WERI-Rb-1 (cell line): Measurements from ENCODE around the gene PIGN.

Experiments used
- DNase-seq: peaks from one replicate; pipeline ENCODE4 v3.0.0-alpha.2; 2020
- H3K27ac ChIP-seq: fragments of 250-450 bp; sonication (Bioruptor Pico); 2 replicates; pipeline ENCODE4 v1.5.1; 2020; ENCODE audit warnings: mild to moderate bottlenecking, moderate library complexity
- H3K27me3 ChIP-seq: fragments of 250-450 bp; sonication (Bioruptor Pico); 2 replicates; pipeline ENCODE4 v1.5.1; 2021; ENCODE audit warnings: mild to moderate bottlenecking, low read depth, moderate library complexity; ENCODE audit not compliant: insufficient read depth, severe bottlenecking
- H3K36me3 ChIP-seq: fragments of 250-450 bp; sonication (Bioruptor Pico); 2 replicates; pipeline ENCODE4 v1.5.1; 2020; ENCODE audit warnings: mild to moderate bottlenecking, moderate library complexity
- H3K4me3 ChIP-seq: 2 replicates; pipeline ENCODE4 v1.5.1; 2011; ENCODE audit warnings: low read depth, mild to moderate bottlenecking, control low read depth, low read length
- H3K9me3 ChIP-seq: fragments of 250-450 bp; sonication (Bioruptor Pico); 2 replicates; pipeline ENCODE4 v1.5.1; 2021; ENCODE audit warnings: mild to moderate bottlenecking, moderate library complexity; ENCODE audit not compliant: severe bottlenecking
- TF ChIP-seq, protein P1 (sequence below): IDR thresholded peaks from 2 replicates; pipeline ENCODE4 v1.5.1; 2011; ENCODE audit warnings: low read depth, mild to moderate bottlenecking, control low read depth, inconsistent platforms, low read length

PIGN gene

DNA sequence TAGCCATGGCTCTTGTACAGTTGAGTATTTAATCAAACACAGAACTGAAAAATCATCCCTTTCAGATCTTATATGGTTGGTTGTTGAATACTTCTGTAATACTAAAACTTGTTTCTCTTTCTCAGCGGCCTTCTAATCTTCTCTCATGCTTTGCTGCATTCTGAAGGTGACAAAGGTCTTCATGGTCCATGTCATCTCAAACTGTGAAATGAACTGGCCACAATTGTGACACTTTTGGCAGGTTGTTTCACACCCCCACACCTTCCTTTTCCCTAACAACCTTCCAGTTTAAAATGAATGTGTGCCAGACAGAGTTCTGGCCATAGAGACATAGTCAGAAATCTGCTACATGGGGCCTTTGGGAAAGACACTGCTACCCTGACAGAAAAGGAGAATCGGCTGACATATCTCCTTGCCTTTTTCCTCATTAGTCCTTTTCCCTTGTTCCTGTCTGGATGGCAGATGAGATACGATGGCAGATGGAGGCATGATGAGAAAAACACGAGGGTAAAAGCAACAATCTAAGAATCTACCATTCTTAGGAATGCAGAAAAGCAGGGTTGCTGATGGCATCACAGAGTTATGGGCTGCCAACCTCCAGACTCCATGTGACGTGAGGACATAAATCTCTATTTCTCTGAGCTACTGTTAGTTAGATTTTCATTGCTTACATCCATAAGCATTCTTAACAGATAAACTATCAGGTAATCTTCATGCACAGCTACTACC lies 106.5 kb downstream of the PIGN start:
- Histone ChIP-seq H3K27ac (no peak overlapping the region), H3K4me3 (no peak overlapping the region), H3K9me3 (no peaks in the 10 kb centered on the region), H3K27me3 (no peaks in the 10 kb centered on the region), H3K36me3 (no peaks in the 10 kb centered on the region)
- DNase-seq = no peak
- TF ChIP-seq, protein P1, sequence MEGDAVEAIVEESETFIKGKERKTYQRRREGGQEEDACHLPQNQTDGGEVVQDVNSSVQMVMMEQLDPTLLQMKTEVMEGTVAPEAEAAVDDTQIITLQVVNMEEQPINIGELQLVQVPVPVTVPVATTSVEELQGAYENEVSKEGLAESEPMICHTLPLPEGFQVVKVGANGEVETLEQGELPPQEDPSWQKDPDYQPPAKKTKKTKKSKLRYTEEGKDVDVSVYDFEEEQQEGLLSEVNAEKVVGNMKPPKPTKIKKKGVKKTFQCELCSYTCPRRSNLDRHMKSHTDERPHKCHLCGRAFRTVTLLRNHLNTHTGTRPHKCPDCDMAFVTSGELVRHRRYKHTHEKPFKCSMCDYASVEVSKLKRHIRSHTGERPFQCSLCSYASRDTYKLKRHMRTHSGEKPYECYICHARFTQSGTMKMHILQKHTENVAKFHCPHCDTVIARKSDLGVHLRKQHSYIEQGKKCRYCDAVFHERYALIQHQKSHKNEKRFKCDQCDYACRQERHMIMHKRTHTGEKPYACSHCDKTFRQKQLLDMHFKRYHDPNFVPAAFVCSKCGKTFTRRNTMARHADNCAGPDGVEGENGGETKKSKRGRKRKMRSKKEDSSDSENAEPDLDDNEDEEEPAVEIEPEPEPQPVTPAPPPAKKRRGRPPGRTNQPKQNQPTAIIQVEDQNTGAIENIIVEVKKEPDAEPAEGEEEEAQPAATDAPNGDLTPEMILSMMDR = no peak

DNA sequence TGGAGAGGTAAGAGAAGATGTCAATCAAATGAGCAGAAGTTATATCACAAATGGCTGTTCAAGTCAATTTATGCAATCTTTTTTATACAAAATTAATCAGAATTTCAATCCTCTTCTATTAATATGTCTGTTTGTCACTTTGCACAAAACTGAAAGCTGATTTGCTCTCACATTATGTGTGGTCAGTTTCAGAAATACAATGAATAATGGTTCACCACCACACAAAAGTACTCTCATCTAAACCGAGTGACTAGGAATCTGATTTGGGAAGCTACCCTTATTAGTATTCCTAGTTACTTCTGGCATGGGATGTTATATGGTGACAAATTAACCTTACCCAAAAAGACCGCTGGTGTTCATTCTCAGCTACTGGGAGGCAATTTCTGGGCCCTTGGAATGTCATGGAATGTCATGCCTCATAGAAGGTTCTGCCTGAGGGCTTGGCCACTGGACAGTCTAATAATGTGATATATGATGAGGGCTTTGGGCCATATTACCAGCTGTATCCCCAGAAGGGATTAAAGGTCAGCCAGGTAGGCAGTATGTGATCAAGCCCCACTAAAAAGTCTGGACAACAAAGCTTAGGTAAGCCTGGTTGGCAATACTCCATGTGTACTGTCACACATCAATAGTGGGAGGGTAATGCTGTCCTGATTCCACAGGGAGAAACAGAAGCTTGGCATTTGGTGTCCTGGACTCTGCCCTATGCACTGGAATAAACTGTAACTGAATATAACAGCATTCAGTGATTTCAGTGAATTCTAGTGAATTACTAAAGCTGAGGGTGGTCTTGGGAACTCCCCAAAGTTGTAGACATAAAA lies 113.2 kb downstream of the PIGN start:
- Histone ChIP-seq H3K4me3 (no peak overlapping the region), H3K27me3 (no peaks in the 10 kb centered on the region), H3K9me3 (no peaks in the 10 kb centered on the region), H3K27ac (no peak overlapping the region), H3K36me3 (no peaks in the 10 kb centered on the region)
- TF ChIP-seq, protein P1 = no peak
- DNase-seq = no peak

DNA sequence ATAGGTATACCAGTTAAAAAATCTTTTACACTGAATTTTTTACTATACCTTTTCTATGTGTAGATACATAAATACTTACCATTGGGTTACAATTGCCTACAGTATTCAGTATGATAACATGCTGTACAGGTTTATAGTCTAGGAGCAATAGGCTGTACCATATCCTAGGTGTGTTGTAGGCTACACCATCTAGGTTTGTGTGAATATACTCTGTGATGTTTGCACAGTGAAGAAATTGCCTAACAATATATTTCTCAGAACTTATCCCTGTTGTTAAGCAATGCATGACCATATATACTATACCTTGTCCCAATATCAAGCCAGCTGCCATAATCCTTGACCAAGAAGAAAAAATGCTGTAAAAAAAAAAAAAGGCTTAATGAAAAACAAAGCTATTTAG lies 114.5 kb downstream of the PIGN start:
- no peak overlapping the region for H3K27ac ChIP-seq
- no peak for DNase-seq
- TF ChIP-seq, protein P1 = no peak
- no peak overlapping the region for H3K4me3 ChIP-seq
- H3K27me3 ChIP-seq = no peaks in the 10 kb centered on the region
- no peaks in the 10 kb centered on the region for H3K9me3 ChIP-seq
- H3K36me3 ChIP-seq = no peaks in the 10 kb centered on the region; the same call in 1 of the 2 replicates

DNA sequence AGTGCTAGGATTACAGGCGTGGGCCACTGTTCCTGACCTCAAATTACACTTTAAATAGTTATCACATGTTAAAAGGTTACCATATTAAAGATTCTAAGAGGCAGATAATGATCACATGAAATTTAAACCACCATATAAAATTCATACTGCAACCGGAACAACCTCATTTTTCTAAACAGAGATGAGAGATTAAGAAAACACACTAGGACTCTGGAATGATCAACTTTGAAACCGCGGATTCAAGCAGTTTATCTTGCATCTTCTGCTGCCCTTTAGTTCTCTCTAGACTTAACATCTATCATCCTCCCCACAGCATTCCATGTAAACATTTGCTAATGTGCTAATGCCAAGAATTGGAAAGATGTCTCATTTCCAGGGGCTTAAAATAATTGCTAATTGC lies 115.8 kb downstream of the PIGN start:
- no peak overlapping the region for H3K4me3 ChIP-seq
- no peak for DNase-seq
- TF ChIP-seq, protein P1 = no peak
- H3K27me3 ChIP-seq = no peaks in the 10 kb centered on the region
- H3K36me3 ChIP-seq = no peaks in the 10 kb centered on the region; the same call in 1 of the 2 replicates
- no peak overlapping the region for H3K27ac ChIP-seq
- no peaks in the 10 kb centered on the region for H3K9me3 ChIP-seq

DNA sequence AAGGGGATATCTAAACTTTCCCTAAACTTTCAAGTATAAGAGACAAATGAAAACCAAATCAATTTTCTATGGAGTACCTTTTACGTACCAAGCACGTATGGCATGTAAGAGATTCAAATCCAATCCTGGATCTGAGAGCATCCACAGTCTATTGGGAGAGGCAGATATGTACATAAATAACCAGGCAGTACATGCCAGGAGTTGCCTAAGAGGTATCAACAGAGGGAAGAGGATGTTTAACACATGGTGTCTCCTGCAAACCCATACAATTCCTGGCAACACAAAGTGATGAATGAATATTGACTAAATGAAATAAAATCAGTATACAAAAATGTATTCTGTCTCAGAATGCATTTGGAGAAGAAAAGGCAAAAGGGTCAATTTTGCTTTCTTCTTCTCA lies 116.6 kb downstream of the PIGN start:
- Histone ChIP-seq H3K9me3 (no peaks in the 10 kb centered on the region), H3K36me3 (no peaks in the 10 kb centered on the region; the same call in 1 of the 2 replicates)

More for the DNA sequence above, 116.6 kb downstream of the PIGN start:
- TF ChIP-seq, protein P1 = no peak
- H3K27ac ChIP-seq = no peak overlapping the region
- DNase-seq = no peak
- H3K4me3 ChIP-seq = no peak overlapping the region
- H3K27me3 ChIP-seq = no peaks in the 10 kb centered on the region
